H1 (cell line): ENCODE results near the gene PRICKLE1. TPM values are rescaled to one million over a fixed set of nuclear protein-coding genes. Genes with fewer than 3 reads are reported as not detected.
A peak's percentile ranks its signal among the peaks of the same experiment; 100 is the strongest.

ENCODE experiments used
- CTCF ChIA-PET: fragments of 300-600 bp; sonication (Branson Sonifier 250); formaldehyde crosslinking; loops from one replicate; lab custom pipeline; 2021; ENCODE audit not compliant: partially characterized antibody; lab: Charles Lee
- POLR2A ChIA-PET: fragments of 300-600 bp; sonication (Branson Sonifier 250); formaldehyde crosslinking; loops from one replicate; lab custom pipeline; 2021; ENCODE audit warnings: inconsistent platforms; ENCODE audit not compliant: partially characterized antibody; lab: Charles Lee
- DNase-seq, 2 experiments: peaks; one replicate each; pipeline versions ENCODE4 v3.0.0 to v3.0.0-alpha.2; 2010 to 2022; ENCODE audit warnings: low spot score in 2 of 2, low read depth in 1 of 2, mixed read lengths in 1 of 2
- FAIRE-seq: peaks from 2 replicates; lab custom pipeline; 2011; peaks lifted over from hg19 to GRCh38; lab: Jason Lieb, UNC
- H2AFZ ChIP-seq: 2 replicates; pipeline ENCODE4 v1.8.1; 2012; ENCODE audit warnings: low read length, inconsistent platforms
- H2AK5ac ChIP-seq: 2 replicates; pipeline ENCODE4 v1.6.1; 2013; ENCODE audit warnings: low read depth, low read length
- H2BK120ac ChIP-seq: replicated peaks from 2 replicates; pipeline ENCODE3; 2013; ENCODE audit warnings: low read depth, low read length, inconsistent platforms
- H2BK12ac ChIP-seq: 2 replicates; pipeline ENCODE4 v1.6.1; 2013; ENCODE audit warnings: low read depth, low read length
- H2BK15ac ChIP-seq: 2 replicates; pipeline ENCODE4 v1.6.1; 2013; ENCODE audit warnings: low read length
- H2BK20ac ChIP-seq: 2 replicates; pipeline ENCODE4 v1.6.1; 2013; ENCODE audit warnings: low read length
- H2BK5ac ChIP-seq: 2 replicates; pipeline ENCODE4 v1.6.1; 2013; ENCODE audit warnings: low read depth, low read length
- H3K14ac ChIP-seq: 2 replicates; pipeline ENCODE4 v1.6.1; 2013; ENCODE audit warnings: inconsistent platforms; ENCODE audit not compliant: insufficient read length
- H3K18ac ChIP-seq: 2 replicates; pipeline ENCODE4 v1.6.1; 2013; ENCODE audit warnings: low read length; ENCODE audit errors: extremely low read depth
- H3K23ac ChIP-seq: 2 replicates; pipeline ENCODE4 v1.6.1; 2013; ENCODE audit warnings: inconsistent platforms; ENCODE audit not compliant: insufficient read length
- H3K23me2 ChIP-seq: 2 replicates; pipeline ENCODE4 v1.6.1; 2013; ENCODE audit warnings: low read depth, low read length
- H3K27ac ChIP-seq: 2 replicates; pipeline ENCODE4 v1.6.1; 2011; ENCODE audit warnings: low read depth, low read length, inconsistent platforms
- H3K27me3 ChIP-seq, 4 experiments: replicated peaks in 1 of 4; 1 replicate in 1 of 4; 2 replicates in 3 of 4; pipeline versions ENCODE4 v1.6.1 to v1.8.1; 2011 to 2013; ENCODE audit warnings: low read length in 3 of 4, mild to moderate bottlenecking in 3 of 4, inconsistent platforms in 2 of 4, mixed read lengths in 2 of 4, moderate library complexity in 1 of 4; ENCODE audit not compliant: control insufficient read depth in 3 of 4, insufficient read depth in 3 of 4; ENCODE audit errors: extremely low read depth in 1 of 4
- H3K36me3 ChIP-seq, 4 experiments: 2 replicates each; pipeline versions ENCODE4 v1.6.1 to v1.8.1; 2011 to 2013; ENCODE audit warnings: mild to moderate bottlenecking in 4 of 4, low read length in 3 of 4, moderate library complexity in 2 of 4, control low read depth in 1 of 4, inconsistent platforms in 1 of 4; ENCODE audit not compliant: insufficient read depth in 4 of 4, control insufficient read depth in 2 of 4
- H3K4ac ChIP-seq: replicated peaks from 2 replicates; pipeline ENCODE3; 2013; ENCODE audit warnings: low read length, low read depth, mixed read lengths, inconsistent platforms; ENCODE audit not compliant: insufficient read length
- H3K4me1 ChIP-seq, 4 experiments: replicated peaks in 1 of 4; 1 replicate in 1 of 4; 2 replicates in 3 of 4; pipeline versions ENCODE4 v1.6.1 to v1.8.1; 2011 to 2013; ENCODE audit warnings: low read length in 3 of 4, inconsistent platforms in 2 of 4, mixed read lengths in 1 of 4; ENCODE audit not compliant: insufficient read depth in 4 of 4, control insufficient read depth in 3 of 4
- H3K4me2 ChIP-seq, 2 experiments: 2 replicates each; pipeline versions ENCODE4 v1.6.1 to v1.8.1; 2011 to 2013; ENCODE audit warnings: low read depth in 2 of 2, low read length in 2 of 2, control low read depth in 1 of 2, inconsistent platforms in 1 of 2, mild to moderate bottlenecking in 1 of 2; ENCODE audit not compliant: insufficient read depth in 1 of 2
- H3K4me3 ChIP-seq, 4 experiments: fragments of 200-600, 300-600 bp in 1 of 4; sonication (generic), shearing (Covaris generic), sonication (Bioruptor Twin) in 1 of 4; 2 replicates each; pipeline versions ENCODE4 v1.5.1 to v1.8.1; 2011 to 2016; ENCODE audit warnings: low read length in 4 of 4, low read depth in 3 of 4, control low read depth in 2 of 4, inconsistent platforms in 2 of 4, mild to moderate bottlenecking in 2 of 4, mixed read lengths in 1 of 4, moderate library complexity in 1 of 4; ENCODE audit not compliant: insufficient read depth in 2 of 4; ENCODE audit errors: extremely low read depth in 1 of 4
- H3K56ac ChIP-seq: replicated peaks from 2 replicates; pipeline ENCODE3; 2013; ENCODE audit warnings: low read depth, mild to moderate bottlenecking, mixed read lengths, low read length, inconsistent platforms; ENCODE audit not compliant: insufficient read length
- H3K79me1 ChIP-seq: 2 replicates; pipeline ENCODE4 v1.6.1; 2013; ENCODE audit warnings: low read depth, low read length, control low read depth
- H3K79me2 ChIP-seq, 2 experiments: 2 replicates each; pipeline versions ENCODE4 v1.6.1 to v1.8.1; 2012 to 2013; ENCODE audit warnings: low read length in 2 of 2, mild to moderate bottlenecking in 2 of 2, inconsistent platforms in 1 of 2; ENCODE audit not compliant: insufficient read depth in 2 of 2, control insufficient read depth in 1 of 2
- H3K9ac ChIP-seq, 4 experiments: replicated peaks in 1 of 4; 1 replicate in 1 of 4; 2 replicates in 3 of 4; pipeline versions ENCODE4 v1.6.1 to v1.8.1; 2011 to 2013; ENCODE audit warnings: low read depth in 3 of 4, low read length in 3 of 4, control low read depth in 2 of 4, mild to moderate bottlenecking in 2 of 4, moderate library complexity in 2 of 4, inconsistent platforms in 1 of 4; ENCODE audit errors: extremely low read depth in 1 of 4
- H3K9me3 ChIP-seq, 2 experiments: 2 replicates each; pipeline versions ENCODE4 v1.6.1 to v1.8.1; 2012 to 2013; ENCODE audit warnings: mild to moderate bottlenecking in 2 of 2, moderate library complexity in 2 of 2, control low read depth in 1 of 2, inconsistent platforms in 1 of 2, low read depth in 1 of 2, low read length in 1 of 2, mixed read lengths in 1 of 2; ENCODE audit not compliant: insufficient read depth in 2 of 2
- H4K20me1 ChIP-seq, 2 experiments: replicated peaks in 1 of 2; 2 replicates each; pipeline versions ENCODE3 to v1.8.1; 2011 to 2013; ENCODE audit warnings: inconsistent platforms in 2 of 2, low read length in 2 of 2, mild to moderate bottlenecking in 1 of 2; ENCODE audit not compliant: insufficient read depth in 2 of 2, control insufficient read depth in 1 of 2
- H4K5ac ChIP-seq: 2 replicates; pipeline ENCODE4 v1.6.1; 2013; ENCODE audit warnings: low read length, low read depth, mixed read lengths, inconsistent platforms; ENCODE audit not compliant: insufficient read length
- H4K8ac ChIP-seq: 2 replicates; pipeline ENCODE4 v1.8.0; 2013; ENCODE audit warnings: mild to moderate bottlenecking, moderate library complexity, low read length, inconsistent platforms; ENCODE audit not compliant: insufficient read depth; ENCODE audit errors: extremely low read depth
- H4K91ac ChIP-seq: replicated peaks from 2 replicates; pipeline ENCODE3; 2013; ENCODE audit warnings: low read length, mixed read lengths, inconsistent platforms; ENCODE audit not compliant: insufficient read length
- CHD1 ChIP-seq: IDR thresholded peaks from 2 replicates; pipeline ENCODE4 v1.6.1; 2012; ENCODE audit warnings: low read depth, low read length, improper control_type of control experiment
- EP300 ChIP-seq, 2 experiments: IDR thresholded peaks; 1 replicate in 1 of 2; 2 replicates in 1 of 2; pipeline ENCODE4 v1.6.1; 2011 to 2012; ENCODE audit warnings: low read depth in 2 of 2, low read length in 2 of 2, mild to moderate bottlenecking in 2 of 2, borderline replicate concordance in 1 of 2, inconsistent platforms in 1 of 2, moderate library complexity in 1 of 2
- GTF2F1 ChIP-seq: IDR thresholded peaks from 2 replicates; pipeline ENCODE4 v1.6.1; 2012; ENCODE audit warnings: low read depth, low read length, improper control_type of control experiment, borderline replicate concordance
- POLR2A ChIP-seq, 2 experiments: IDR thresholded peaks; 1 replicate in 1 of 2; 2 replicates in 1 of 2; pipeline ENCODE4 v1.6.1; 2011; ENCODE audit warnings: low read depth in 2 of 2, low read length in 2 of 2, mild to moderate bottlenecking in 2 of 2; ENCODE audit errors: control extremely low read depth in 1 of 2
- RBBP5 ChIP-seq: IDR thresholded peaks from 2 replicates; pipeline ENCODE4 v1.7.1; 2012; ENCODE audit warnings: low read depth, mild to moderate bottlenecking, inconsistent platforms, low read length, moderate library complexity, borderline replicate concordance
- RFX5 ChIP-seq: IDR thresholded peaks from 2 replicates; pipeline ENCODE4 v1.6.1; 2011; ENCODE audit warnings: low read depth, low read length, improper control_type of control experiment, borderline replicate concordance
- SIN3A ChIP-seq, 2 experiments: IDR thresholded peaks in 1 of 2; conservative IDR thresholded peaks in 1 of 2; 2 replicates each; pipeline ENCODE4 v1.6.1; 2011 to 2012; ENCODE audit warnings: low read length in 2 of 2, improper control_type of control experiment in 1 of 2, low read depth in 1 of 2, mild to moderate bottlenecking in 1 of 2
- SP2 ChIP-seq: IDR thresholded peaks from 2 replicates; pipeline ENCODE4 v1.6.1; 2012; ENCODE audit warnings: mild to moderate bottlenecking, low read length, inconsistent platforms
- SP4 ChIP-seq: IDR thresholded peaks from 2 replicates; pipeline ENCODE4 v1.6.1; 2012; ENCODE audit warnings: low read length, inconsistent platforms
- SRF ChIP-seq: IDR thresholded peaks from 2 replicates; pipeline ENCODE4 v1.6.1; 2011; ENCODE audit warnings: mild to moderate bottlenecking, low read depth, low read length, moderate library complexity
- TAF7 ChIP-seq: optimal IDR thresholded peaks from 2 replicates; pipeline ENCODE3; 2011; ENCODE audit warnings: low read depth, mild to moderate bottlenecking, inconsistent platforms, low read length, moderate library complexity, borderline replicate concordance
- WGBS, 2 experiments: shearing (Covaris generic) in 1 of 2; methylation state at CpG; one replicate each; pipeline versions ENCODE4 v1.1.6 to v1.1.7; 2013 to 2015; ENCODE audit warnings: low lambda C conversion rate in 2 of 2, mixed read lengths in 2 of 2, inconsistent platforms in 1 of 2, low coverage in 1 of 2, missing lambda C conversion rate in 1 of 2; ENCODE audit not compliant: insufficient replicate concordance in 2 of 2, insufficient coverage in 1 of 2, insufficient read length in 1 of 2; ENCODE audit errors: extremely low coverage in 1 of 2, missing lambda C conversion rate in 1 of 2; 5-methylcytosine and 5-hydroxymethylcytosine counted together
- polyA plus RNA-seq, 7 experiments: library from polyadenylated mRNA; depleted of rRNA in 3 of 7; stranded (reverse) in 5 of 7; unstranded in 2 of 7; fragments of >200 nt in 5 of 7; fragments of 200-250 nt in 2 of 7; gene quantifications; 1 replicate in 5 of 7; 2 replicates in 1 of 7; 4 replicates in 1 of 7; pipeline versions ENCODE4 v1.2.1 to v1.2.3, GENCODE V29; 2011 to 2013; ENCODE audit warnings: missing spikeins in 2 of 7, mixed read lengths in 2 of 7
- total RNA-seq: library from RNA; stranded (reverse); fragmentation: NEBNext Ultra II Directional; extraction: Animal tissue kit (Norgen Biotek cat#: 25700); gene quantifications from 2 replicates; pipeline ENCODE4 v1.2.1, GENCODE V29; 2021

PRICKLE1 gene
- total and polyA plus RNA-seq, 2 of the 8 experiments (the other 6 are each of a cell fraction or from before 2014, with no cell fraction given): 14.0 to 22.4 TPM

GRCh38 chr12:42588524-42589464, 752 bp downstream of the PRICKLE1 start:
- Histone ChIP-seq H3K9me3 (no peaks in the 10 kb centered on the region), H3K4me2 (peak overlapping the region; percentile 80 to 99), H3K23ac (no peak overlapping the region), H3K18ac (no peak overlapping the region), H3K4me1 (peaks cover 0 to 5% (median 3%) of the 10 kb centered on the region in 4 experiments; a peak in 3 of 7 replicates), H3K79me2 (no peaks in the 10 kb centered on the region), H2BK120ac (no peak overlapping the region), H4K20me1 (peaks cover 0 to 1% of the 10 kb centered on the region in 2 experiments), H3K79me1 (no peaks in the 10 kb centered on the region), H4K5ac (no peak overlapping the region), H2BK15ac (no peak overlapping the region), H3K27ac (no peak overlapping the region), H2AK5ac (no peak overlapping the region), H3K4me3 (peak overlapping the region; percentile 57 to 85 (median 70)), H3K9ac (peak overlapping the region in 2 of 4 experiments; percentile 15 to 16; a peak in 3 of 7 replicates), H3K4ac (no peak overlapping the region), H2BK20ac (no peak overlapping the region), H2BK12ac (no peak overlapping the region), H3K56ac (no peak overlapping the region), H4K91ac (no peak overlapping the region), H2BK5ac (no peak overlapping the region), H3K27me3 (peaks cover 2 to 40% (median 30%) of the 10 kb centered on the region in 4 experiments), H4K8ac (peak overlapping the region; percentile 45; the same call in 1 of the 2 replicates), H3K36me3 (no peaks in the 10 kb centered on the region), H3K14ac (no peak overlapping the region), H2AFZ (0 out of 2 replicates have a peak overlapping the region, but pooled peaks have one; percentile 2), H3K23me2 (peaks cover 6% of the 10 kb centered on the region)
- ChIA-PET POLR2A (no interaction called here), CTCF (interaction anchor here (0.6 to 1.3 kb wide), 9 partner anchors 15 to 1124 kb away, joined by 3 to 4 read pairs (median 3); no protein-coding TSS in a partner anchor)
- FAIRE-seq: no peak
- WGBS, 2 experiments: 10% methylated on average over 37 of the region's 52 CpGs; no CpG with 5 or more reads in 1 of the 2 experiments
- DNase-seq: peak in 1 of 2 experiments; percentile 80
- no peak for TF ChIP-seq SP4
- peak in 1 of 2 experiments; percentile 59; a peak in 2 of 4 replicates for TF ChIP-seq SIN3A (conservative IDR thresholded peaks at IDR 0.05 in 1 of 2, IDR thresholded peaks at IDR 0.05 in 1 of 2; ENCODE audit: low read depth in 1 of 2, low read length in 2 of 2)
- TF ChIP-seq EP300 (IDR thresholded peaks at IDR 0.05; ENCODE audit: borderline replicate concordance in 1 of 2, low read depth in 2 of 2, low read length in 2 of 2): no peak
- no peak for TF ChIP-seq SRF
- TF ChIP-seq CHD1: no peak
- TF ChIP-seq RBBP5: peak; percentile 72; the same call in 1 of the 2 replicates
- no peak for TF ChIP-seq GTF2F1
- TF ChIP-seq POLR2A (IDR thresholded peaks at IDR 0.05; ENCODE audit: control extremely low read depth in 1 of 2, low read depth in 2 of 2, low read length in 2 of 2): no peak
- no peak for TF ChIP-seq TAF7
- no peak for TF ChIP-seq RFX5
- TF ChIP-seq SP2: no peak
